ENCODE measurements around the gene GUCA2A. TPM values are rescaled to one million over a fixed set of nuclear protein-coding genes. Genes with fewer than 3 reads are reported as not detected.

GUCA2A gene
- total RNA-seq, 1 donor from 2014 or later = 2.9 TPM

DNA sequence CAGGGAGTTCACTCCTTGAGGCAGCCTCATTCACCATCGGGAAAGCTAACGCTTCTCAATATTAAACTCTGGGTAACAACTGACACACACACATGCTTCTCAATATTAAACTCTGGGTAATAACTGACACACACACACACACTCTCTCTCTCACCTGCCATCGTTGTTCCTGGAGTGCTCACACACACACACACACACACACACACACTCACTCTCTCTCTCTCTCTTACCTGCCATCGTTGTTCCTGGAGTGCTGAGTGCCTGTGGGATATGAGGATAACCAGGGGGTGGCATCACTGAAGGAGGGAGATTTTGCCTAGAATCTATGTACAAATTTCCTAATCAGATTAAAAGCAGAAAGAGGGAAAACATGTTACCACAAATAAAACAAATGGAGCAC, 17.1 kb upstream of the GUCA2A start:
- no peak overlapping the region for H3K4me3 Mint-ChIP-seq

DNA sequence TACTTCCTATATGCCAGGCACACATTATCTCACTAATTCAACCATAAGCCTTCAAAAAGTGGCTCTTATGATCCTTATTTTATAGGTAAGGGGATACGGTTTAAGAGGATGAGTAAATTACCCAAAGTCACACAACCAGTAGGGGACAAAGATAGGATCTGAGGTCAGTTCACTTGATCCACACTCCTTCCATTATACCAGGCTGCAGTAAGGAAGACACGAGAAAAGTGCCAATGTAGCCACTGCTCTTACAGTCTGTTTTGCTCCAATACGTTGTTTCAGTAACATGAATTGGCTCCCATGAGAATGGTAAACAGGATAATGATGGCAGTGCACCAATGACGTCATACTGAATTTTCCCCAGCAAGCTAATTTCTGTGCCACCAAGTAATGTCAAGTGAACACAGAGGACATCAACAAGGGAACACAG, 15.4 kb upstream of the GUCA2A start:
- H3K27ac Mint-ChIP-seq = no peak overlapping the region
- no peak overlapping the region for H3K4me3 Mint-ChIP-seq
- TF ChIP-seq, protein P1, sequence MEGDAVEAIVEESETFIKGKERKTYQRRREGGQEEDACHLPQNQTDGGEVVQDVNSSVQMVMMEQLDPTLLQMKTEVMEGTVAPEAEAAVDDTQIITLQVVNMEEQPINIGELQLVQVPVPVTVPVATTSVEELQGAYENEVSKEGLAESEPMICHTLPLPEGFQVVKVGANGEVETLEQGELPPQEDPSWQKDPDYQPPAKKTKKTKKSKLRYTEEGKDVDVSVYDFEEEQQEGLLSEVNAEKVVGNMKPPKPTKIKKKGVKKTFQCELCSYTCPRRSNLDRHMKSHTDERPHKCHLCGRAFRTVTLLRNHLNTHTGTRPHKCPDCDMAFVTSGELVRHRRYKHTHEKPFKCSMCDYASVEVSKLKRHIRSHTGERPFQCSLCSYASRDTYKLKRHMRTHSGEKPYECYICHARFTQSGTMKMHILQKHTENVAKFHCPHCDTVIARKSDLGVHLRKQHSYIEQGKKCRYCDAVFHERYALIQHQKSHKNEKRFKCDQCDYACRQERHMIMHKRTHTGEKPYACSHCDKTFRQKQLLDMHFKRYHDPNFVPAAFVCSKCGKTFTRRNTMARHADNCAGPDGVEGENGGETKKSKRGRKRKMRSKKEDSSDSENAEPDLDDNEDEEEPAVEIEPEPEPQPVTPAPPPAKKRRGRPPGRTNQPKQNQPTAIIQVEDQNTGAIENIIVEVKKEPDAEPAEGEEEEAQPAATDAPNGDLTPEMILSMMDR (conservative IDR thresholded peaks at IDR 0.05) = no peak
- no peak for DNase-seq (ENCODE audit: extremely low spot score, unreplicated experiment)
- H3K27me3 Mint-ChIP-seq = no peaks in the 10 kb centered on the region
- peaks cover 15% of the 10 kb centered on the region for H3K36me3 Mint-ChIP-seq
- H3K9me3 Mint-ChIP-seq = no peaks in the 10 kb centered on the region
- peaks cover 4% of the 10 kb centered on the region for H3K4me1 Mint-ChIP-seq (ENCODE audit: unreplicated experiment)

More for the DNA sequence above, 17.1 kb upstream of the GUCA2A start:
- no peaks in the 10 kb centered on the region for H3K27me3 Mint-ChIP-seq
- TF ChIP-seq, protein P1 (conservative IDR thresholded peaks at IDR 0.05) = no peak
- peak overlapping the region; percentile 7 for H3K27ac Mint-ChIP-seq
- H3K4me1 Mint-ChIP-seq (ENCODE audit: unreplicated experiment) = peaks cover 3% of the 10 kb centered on the region
- no peak for DNase-seq (ENCODE audit: extremely low spot score, unreplicated experiment)
- no peaks in the 10 kb centered on the region for H3K9me3 Mint-ChIP-seq
- peaks cover 24% of the 10 kb centered on the region for H3K36me3 Mint-ChIP-seq

DNA sequence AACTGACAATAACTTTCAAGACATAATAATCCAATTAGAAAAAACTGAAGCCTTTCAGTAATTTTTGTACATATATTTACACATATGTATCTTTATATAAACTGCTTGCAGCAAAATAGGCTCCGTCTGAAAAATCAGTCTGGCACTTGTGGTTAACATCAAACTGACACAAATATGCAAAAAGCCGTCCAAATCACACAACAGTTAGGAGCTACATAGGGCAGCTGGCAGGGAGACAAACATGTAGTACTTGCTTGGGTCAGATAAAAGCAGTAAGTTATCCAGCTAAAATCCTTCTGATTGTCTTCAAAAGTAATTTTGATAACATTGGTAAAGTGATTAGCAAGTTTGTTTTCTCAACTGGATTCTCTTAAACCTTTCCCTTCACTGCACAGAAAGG, 14.7 kb upstream of the GUCA2A start:
- TF ChIP-seq, protein P1 (conservative IDR thresholded peaks at IDR 0.05) = no peak
- Mint-ChIP-seq H3K27ac (no peak overlapping the region), H3K4me1 (ENCODE audit: unreplicated experiment) (peaks cover 4% of the 10 kb centered on the region), H3K36me3 (peaks cover 10% of the 10 kb centered on the region), H3K9me3 (no peaks in the 10 kb centered on the region), H3K4me3 (no peak overlapping the region), H3K27me3 (no peaks in the 10 kb centered on the region)
- no peak for DNase-seq (ENCODE audit: extremely low spot score, unreplicated experiment)

DNA sequence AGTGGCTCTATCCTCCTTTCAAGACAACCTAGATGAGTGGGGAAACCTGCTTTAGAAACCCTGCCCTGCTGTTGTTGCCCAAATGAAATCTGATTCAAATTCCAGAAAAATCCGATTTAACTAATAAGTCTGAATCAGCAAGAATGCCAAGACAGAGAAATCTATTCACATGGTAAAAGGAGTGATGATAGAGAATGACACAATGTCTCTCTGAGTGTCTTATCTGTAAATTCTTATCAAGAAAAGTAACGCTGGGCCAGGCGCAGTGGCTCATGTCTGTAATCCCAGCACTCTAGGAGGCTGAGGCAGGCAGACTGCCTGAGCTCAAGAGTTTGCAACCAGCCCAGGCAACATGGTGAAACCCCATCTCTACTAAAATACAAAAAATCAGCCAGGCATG, 13.7 kb upstream of the GUCA2A start:
- Mint-ChIP-seq H3K9me3 (no peaks in the 10 kb centered on the region), H3K4me1 (ENCODE audit: unreplicated experiment) (peaks cover 11% of the 10 kb centered on the region), H3K4me3 (no peak overlapping the region), H3K27ac (peak overlapping the region; percentile 42), H3K36me3 (peaks cover 7% of the 10 kb centered on the region), H3K27me3 (no peaks in the 10 kb centered on the region)
- TF ChIP-seq, protein P1 (conservative IDR thresholded peaks at IDR 0.05) = no peak
- DNase-seq (ENCODE audit: extremely low spot score, unreplicated experiment) = no peak

DNA sequence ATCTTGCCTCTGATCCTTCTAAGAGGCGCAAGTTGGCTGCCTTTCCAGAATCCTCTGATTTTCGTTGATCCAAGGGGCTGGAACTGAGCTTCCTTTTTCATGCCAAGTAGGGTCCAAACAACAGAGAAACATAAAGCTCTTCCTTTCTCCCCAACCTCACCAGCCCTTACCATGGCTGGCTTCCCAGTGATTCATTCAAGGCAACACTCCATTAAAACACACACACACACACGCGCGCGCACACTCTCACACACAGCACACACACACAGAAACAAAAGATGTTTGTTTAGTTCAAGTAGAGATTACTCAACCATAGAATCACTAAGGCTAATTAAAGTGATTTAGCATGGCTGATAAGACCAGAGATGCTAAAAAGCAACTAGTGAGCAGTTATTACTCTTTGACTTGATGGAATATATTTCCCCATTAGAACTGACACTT, 13.0 kb upstream of the GUCA2A start:
- Mint-ChIP-seq H3K27me3 (no peaks in the 10 kb centered on the region), H3K9me3 (no peaks in the 10 kb centered on the region), H3K36me3 (peaks cover 7% of the 10 kb centered on the region), H3K4me3 (no peak overlapping the region), H3K27ac (no peak overlapping the region), H3K4me1 (ENCODE audit: unreplicated experiment) (peaks cover 11% of the 10 kb centered on the region)
- TF ChIP-seq, protein P1 (conservative IDR thresholded peaks at IDR 0.05) = no peak
- no peak for DNase-seq (ENCODE audit: extremely low spot score, unreplicated experiment)

Data from type B pancreatic cell (in vitro differentiated cells).